Islet of Langerhans (tissue), 1 donor: Measurements from ENCODE around the gene ITPKB.
"Not testable (repeated sequence)": the region's sequence is repeated elsewhere in the genome, so short reads cannot be mapped to it uniquely, and the experiment has no call there.

Source experiments
- FAIRE-seq: peaks from one replicate; lab custom pipeline; 2011; peaks lifted over from hg19 to GRCh38; lab: Jason Lieb, UNC

Gene ITPKB

DNA sequence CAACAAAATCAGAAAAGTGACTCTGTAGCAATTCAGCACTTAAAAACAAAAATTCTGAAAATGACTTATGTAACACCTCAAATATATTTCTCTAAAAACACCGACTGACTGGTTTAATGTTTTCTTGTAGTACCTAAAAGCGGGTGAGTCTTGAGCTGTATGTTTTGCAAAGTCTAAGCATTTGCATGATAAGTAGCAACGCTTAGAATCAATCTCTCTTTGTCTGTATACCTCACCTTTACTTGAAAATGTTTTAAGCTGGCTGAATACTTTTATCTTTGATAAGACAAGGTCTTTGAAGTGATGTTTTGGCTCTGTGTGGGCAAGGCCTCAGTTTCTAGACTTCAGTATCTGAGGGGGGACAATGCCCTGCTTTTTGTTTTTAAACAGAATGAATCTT, 8.2 kb downstream of the ITPKB start:
- FAIRE-seq: no peak

DNA sequence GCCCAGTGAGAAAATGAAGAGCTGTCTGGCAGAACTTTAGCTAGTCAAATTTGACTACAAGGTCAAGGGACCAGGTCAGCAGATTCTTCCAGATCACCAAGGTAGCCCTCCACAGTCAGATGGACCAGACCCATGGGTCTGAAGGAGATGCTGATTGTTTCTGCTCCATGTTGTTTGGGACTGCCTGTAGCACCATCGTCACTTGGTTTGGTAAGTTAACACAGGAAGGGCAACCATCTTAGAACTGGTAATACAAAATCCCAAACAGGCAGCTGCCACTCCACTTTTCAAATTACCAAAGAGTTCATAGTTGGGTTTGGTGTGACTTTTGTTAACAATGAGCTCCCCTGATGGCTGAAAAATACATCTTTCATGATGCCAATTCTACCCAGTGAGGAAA, 9.0 kb downstream of the ITPKB start:
- FAIRE-seq: no peak

DNA sequence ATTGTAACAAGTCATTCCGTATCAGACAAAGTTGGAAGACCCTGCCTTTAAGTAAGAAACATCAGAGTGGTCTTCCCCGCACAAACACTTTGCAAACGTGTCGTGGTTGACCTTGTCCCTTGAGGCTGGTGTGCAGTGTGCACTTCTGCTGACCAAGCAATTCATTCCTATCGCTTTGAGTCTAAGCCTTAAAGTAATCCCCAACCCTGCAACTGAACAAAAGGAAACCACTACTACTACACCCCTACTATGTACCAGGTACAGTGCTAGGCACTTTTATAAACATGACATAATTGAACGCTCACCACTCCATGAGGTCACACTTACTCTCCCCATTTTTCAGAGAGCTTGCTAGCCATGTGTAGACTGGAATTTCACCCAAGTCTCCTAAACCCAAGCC, 10.6 kb downstream of the ITPKB start:
- no peak for FAIRE-seq

DNA sequence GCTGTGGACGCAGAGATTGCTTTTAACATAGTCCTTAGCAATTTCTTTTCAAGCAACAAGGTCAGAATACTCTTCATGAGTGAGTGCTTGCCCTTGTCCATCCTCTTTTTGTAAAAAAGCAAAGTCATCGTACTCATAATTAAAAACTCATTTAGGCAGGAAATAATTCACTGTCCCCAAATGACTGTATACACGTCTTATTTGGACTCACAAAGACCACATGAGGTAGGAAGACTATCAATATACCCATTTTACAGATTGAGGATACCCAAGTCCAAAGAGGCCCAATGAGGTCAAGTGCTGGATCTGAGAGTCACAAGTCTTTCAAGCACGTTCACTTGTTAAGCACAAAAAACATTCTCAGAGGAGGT, 13.2 kb downstream of the ITPKB start:
- no peak for FAIRE-seq

DNA sequence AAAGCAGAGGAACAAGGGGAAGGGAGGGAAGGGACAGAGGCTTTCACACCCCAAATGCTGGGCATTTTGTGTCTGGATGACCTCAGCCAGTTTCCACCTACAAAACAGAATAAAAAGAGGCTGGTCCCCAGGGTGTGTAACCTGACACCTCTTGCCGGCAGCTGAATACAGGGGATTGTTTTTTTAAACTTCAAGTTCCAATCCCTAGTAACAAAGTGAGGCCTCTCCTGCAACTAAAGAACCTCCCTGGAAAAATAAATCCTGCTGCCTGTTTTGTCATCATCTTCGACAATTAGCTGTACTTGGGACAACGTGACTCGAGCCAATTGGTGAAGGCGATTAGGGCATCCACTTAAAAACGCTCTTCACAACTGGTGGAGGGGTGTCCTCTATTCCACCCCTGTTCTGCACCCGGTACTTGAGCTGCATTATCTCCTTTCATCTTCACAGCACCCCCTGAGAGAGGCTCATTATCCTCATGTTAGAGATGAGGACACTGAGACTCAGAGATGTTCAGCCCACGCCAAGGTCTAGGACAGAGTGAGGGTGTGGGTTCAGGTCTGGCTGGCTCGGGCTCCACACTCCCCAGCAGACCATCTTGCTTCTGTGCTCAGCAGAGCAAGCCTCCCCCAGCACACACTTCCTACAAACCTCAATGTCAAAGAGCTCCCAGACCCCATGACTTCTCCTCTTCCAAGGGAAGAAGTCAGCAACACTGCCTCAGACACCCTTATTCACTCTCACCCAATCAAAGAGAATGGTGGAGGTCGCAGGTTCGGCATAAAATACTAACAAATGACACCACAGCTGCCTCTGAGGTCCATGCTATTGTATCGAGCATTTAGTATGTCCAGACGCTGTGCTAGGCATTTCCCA, 15.2 kb downstream of the ITPKB start:
- FAIRE-seq: no peak

DNA sequence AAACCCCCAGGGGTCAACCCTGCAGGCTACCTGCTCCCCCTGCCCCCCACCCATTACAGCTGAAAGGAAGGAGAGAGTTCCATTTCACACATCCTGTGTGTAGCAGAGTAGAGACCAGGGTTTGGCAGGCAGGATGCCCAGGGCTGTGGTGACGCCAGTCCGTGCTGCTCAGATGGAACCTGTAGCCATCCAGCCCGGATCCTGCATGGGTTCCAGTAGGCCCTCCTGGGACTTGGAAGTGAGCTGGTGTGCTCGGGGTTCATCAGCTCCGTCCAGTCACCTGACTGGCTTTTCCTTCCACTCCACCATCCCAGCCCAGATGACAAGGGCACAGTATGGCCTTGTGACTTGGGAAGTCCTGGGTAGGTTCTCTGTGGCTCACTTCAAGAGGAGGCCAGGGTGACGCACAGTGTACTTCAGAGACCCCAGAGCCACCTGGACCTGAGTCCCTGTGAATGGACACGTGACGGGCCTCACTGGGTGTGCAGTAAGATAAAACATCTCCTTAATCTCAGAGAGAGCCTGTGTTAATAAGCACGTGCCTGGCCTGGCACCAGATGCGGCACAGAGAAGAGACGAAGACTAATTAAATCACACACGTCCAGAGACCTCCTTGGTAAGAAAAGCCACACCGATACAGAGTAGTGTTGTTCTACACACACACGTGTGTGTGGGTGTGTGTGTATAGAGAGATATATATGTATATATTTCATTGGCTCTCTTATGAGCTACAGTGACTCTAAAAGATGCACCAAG, 16.0 kb downstream of the ITPKB start:
- FAIRE-seq: no peak

DNA sequence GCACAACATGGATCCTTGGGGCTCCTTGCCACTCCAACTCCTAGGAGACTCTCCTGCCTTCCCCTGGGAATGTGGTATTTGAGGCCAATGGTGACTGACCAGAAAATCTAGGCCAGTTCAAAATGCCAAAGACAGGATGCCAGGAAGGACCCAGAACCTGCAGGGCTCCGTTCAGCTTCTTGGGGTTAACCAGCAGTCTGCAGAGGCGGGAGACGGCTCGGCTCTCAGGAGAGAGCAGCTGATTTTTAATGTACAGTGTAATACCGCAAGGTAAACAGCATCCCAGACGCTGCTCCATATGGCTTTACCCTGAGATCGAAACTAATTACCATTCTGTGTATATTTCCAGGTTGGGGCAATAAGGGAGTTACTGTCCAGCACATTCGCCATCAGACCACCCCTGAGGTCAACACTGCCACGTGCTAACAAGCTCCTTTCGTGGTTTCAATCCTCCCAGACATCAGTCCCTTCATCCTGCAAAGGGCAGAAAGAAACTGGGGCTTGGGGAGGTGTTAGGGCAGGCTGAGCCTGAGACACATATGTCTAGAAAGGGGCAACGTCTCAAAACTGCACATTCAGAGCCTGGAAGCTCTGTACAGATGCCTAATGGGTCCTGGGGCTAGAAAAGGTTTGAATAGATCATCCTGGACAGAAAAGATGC, 16.7 kb downstream of the ITPKB start:
- FAIRE-seq: no peak

DNA sequence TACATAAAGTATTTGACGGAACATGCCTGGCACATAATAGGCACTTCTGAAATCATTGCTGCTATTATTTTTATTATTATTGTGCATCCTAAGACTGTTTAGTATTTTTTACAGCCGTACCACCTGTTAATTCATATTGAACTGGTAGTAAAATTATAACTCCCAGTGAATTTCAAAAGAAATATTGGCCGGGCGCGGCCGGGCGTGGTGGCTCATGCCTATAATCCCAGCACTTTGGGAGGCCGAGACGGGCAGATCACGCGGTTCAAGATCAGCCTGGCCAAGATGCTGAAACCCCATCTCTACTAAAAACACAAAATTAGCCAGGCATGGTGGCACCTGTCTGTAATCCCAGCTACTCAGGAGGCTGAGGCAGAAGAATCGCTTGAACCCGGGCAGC, 18.5 kb downstream of the ITPKB start:
- not testable (repeated sequence) for FAIRE-seq

DNA sequence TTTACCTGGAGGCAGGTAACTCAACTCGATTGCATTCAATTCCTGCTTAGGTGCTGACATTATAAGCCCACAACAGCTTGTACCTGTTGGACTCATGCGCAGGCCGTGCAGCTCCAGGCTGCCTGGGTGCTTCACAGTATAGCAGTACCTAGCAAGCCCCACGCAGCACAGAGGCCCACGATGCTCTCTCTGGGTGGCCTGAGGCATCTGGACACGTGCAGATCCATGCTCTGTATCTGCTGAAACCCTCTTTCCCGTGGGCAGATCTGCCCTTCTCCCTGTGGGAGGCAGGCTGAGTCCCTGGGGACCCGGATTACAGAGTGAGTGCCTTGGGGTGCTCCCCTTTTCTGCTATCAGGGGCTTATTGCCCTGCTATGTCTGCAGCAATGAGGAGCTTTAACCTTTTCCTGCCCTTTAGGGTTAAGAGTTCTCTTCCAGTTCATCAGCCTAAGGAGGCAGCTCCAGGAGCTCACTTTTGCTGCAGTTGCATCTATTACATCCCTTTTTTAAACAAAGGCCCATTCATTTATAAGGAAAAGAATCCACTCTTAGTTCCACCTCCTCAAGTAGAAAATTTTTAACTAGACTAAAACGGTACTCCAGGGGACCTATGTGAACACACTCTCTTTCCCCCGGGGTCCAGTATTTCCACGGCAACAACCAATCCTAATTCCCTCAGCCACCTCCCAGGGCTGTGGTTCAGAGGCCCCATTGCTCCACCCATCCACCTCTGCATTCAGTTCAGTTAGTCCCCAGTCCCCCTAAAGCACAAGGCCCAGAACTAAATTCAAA, 19.3 kb downstream of the ITPKB start:
- FAIRE-seq: no peak

DNA sequence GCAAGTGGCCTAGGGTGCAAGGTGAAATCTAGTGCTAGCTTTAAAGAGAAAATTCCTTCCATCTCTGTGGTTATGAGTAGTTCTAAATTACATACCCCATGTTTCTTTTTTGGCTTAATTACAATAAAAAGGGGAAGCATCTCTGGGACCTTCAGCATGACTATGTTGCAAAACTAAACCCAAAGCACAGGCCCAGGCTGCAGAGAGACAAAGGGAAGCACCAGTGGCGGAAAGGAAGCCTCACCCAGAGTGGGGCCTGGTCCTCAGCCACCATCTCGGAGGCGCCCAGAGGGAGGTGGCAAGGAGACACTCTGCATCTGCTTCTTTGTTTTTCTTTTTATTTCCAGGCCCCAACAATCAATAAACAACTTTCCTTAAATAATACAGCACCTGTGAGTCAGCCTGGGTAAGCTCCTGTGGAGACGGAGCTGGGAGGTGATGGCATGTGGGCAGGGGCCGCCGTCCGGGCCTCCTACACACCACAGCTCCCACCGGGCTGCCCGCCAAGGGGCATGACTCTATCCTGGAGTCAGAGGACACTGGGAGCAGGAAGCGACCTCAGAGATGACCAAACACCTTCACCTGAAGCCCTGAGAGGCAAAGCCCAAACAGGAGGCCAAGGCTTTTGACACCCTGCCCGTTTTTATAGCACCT, 21.7 kb downstream of the ITPKB start:
- FAIRE-seq: no peak

DNA sequence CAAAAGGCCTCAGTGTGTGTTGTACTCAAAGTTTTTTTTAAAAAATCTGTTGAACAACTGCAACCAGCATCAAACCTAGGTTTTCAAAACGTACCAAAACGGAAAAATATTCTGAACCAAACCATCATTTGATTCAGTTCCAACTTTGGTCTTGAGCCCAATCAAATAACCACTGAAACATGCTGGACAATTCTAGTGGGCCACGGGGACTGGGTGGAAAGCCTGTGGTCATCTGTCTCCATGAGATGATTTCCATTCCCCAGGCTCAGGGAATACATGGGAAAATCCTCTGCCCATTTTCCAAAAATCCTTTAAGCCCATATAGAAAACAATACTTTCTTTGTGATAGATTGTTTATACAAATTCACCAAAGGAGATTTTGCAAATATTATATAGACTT, 22.5 kb downstream of the ITPKB start:
- FAIRE-seq: no peak

DNA sequence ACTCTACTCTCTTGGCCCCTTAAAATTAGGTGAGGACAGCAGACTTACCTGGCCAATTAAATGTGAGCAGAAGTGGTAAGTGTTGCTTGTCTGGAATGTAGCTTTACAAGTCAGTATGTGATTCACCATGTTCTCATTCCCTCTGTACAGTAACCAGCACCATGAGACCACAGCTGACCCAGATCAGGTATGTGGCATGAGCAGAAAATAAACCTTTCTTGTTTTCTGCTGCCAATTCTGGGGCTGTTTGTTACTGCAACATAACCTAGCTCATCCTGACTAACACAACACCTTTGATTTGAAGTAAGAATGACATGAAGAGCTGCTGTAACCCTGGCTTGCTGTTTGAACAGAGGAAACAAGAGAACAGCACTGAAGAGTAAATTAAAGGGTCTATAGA, 24.9 kb downstream of the ITPKB start:
- FAIRE-seq: no peak

DNA sequence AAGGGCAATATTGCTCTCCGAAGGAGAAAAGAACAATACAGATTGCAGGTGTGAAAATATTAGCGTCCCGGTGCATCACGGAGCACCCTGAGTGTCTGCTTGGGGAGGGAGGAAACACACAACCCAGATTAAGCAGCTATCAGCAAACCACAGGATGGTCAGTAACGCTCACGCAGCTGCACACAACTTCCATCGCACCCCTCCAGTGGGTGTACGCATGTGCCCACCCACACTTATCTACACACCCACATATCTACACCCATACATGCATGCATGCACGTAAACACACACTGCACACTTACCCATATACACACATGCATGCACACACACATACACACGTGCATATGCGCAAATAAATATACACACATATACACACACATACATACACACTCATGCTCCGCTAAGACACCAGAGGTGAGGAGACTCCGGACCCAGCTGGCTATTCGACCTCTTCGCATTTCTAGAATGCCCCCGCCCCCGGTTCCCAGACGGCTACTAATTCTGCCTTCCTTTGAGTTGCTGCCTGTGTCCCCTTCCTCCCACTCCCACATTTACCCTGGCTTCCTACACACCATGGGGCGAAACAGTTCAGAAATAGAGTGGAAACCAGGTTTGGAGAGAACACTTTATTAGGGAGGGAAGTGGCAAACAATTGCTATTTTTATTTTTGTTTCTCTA, 26.2 kb downstream of the ITPKB start:
- FAIRE-seq: no peak

DNA sequence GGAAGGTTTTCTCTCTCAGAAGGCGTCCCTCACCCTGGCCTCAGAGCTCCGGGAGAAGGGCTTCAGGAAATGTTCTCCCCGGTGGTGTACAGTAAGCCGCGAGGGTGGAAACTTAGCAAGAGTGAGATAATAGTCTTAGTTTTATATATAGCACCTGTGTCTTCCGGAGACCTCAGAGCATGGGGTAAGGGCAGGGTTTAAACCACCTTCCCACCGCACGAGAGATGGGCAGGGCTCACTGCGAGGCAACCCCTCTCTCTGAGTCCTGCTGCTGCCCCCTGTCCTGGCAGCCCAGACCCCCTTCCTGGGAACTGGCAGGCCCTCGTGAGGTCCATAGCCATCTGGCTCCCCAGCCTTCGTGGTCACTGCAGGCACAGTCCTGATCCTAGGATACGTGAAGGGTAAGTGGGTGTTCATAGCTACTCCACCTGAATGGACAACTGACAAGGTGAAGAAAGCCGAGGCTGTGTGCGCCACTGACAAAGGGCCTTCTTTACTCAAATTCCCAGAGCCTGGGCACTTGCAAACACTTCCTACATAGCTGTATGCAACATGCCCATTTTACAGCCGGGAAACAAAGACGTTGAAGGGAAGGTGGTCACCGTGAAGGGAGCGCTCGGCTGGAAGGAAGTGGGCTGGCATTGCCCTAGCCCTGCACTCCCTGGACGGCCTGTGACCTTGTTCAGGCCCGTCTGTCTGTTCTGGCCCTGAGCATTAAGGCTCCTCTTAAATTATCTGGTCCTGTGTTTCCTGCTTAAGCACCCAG, 26.9 kb downstream of the ITPKB start:
- no peak for FAIRE-seq

DNA sequence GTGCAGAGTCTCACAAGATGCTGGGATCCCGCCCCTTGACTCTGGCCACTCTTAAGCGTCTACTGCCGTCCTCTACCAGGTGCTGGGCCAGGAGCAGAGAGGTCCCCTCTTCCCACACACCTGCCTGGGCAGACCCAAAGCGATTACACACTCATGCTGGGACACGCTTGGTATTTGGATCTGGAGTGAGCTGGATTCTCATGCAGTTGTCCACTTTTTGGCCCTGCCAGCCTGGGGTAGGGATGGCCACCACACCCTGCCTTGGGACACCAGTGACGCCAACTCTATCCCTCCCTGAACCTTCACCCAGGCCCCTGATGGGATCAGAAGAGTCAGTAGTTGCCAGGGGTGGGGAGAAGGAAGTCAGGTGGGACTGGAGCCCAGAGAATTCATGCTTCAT, 28.6 kb downstream of the ITPKB start:
- FAIRE-seq: no peak

DNA sequence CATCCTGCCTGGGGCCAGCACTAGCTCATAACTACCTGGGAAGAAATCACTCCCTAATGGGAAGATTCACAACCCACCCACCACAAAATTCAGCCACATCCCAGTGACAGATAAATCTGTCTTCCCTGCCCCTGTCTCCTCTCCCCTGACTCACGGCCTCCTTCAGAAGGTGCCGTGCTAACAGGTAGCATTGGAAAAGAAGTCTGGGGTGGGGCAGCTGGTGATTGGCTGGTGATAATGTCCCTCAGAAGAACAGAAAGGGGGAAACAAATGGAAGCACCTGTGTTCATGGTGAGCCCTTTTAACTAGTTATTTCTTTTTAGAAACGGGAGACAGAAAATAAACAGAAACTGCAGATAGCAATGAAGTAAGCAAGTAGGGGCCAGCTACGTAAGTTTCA, 29.1 kb downstream of the ITPKB start:
- FAIRE-seq: no peak

DNA sequence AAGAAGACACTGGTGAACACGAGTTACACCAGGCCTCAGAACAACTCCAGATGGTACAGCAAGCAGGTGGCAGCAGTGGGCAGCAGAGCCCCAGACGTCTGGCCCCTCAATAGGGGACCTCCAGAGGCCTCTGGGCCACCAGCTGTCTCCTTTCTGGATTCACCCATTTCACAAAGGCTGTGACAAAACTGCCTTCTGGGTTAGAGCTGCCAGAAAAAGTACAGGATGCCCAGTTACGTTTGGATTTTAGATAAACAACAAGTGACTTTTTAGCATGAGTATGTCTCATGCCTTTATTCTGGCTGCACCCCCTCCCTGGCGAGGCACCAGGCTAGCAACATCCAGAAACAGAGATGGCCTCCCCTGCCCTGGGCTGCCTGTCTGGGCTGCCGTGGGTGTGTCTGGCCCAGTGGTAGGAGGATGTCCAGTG, 30.1 kb downstream of the ITPKB start:
- no peak for FAIRE-seq

DNA sequence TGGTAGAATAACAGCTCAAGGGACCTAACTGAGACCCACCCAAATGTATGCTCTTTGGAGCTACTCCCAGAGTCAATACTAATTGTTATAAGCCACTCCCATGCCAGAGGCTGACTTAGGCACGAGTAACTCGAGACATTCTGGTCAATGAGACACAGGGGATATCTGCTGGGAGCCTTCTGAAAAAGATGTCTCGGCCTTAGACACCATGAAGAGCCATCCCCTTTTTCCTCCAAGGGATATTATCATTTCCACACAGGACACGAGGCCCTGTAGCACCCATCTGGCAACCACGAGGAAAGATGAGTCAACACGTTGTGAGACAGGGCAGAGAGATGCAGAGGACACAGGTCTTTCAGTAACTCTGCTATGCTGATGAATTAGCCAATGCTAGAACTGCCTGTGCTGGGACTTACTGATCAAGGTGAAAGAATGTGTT, 30.7 kb downstream of the ITPKB start:
- no peak for FAIRE-seq

DNA sequence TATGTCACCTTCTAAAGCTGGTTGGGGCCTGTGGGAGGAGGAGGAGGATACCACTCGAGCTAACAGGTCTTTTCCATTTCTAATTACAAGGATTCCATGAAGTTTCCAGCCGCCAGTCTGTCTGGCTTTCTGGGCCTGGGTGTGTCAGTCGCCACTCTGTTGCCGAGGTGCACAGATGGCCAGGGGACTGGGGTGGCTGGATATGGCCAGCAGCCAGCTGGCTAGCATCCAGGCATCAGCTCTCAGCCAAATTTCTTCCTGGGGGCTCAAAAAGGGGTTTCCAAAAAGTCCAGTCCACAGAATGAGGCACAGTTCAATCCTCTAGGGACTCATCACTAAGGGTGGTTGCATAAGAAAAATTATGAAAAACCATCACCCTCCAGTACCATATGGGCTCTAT, 32.4 kb downstream of the ITPKB start:
- no peak for FAIRE-seq

DNA sequence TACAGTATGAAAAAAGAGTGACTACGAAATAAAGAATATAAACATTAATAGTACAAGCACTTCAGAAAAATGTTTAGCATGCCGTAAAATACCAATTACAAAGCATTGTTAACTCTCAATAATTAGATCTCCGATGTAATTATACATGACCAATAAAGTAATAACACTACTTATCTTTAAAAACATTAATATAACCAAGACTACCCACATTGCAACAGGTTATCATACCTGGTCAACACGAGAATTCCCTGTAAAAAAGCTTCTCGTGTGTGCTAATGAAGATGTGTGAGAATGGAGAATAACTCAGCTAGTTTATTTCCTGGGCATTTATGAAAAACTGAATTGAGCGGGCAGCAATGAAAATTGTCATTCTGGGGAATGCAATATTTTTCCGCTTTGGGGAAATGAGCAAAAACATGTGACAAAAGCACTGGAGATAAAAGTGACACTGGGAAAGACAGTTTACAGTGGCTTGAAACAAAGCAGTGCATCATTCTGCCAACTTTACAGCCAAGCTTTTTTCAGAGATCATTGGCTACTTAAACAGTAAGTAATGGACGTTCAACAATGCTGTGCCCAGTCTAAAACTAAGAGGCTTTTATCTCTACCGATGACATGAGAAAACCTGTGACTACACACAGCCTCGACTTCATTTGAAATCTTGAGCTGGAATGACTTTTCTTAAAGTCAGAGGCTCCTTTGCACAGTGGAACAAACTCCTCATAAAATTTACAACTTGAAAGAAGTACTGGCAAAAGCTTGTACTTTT, 34.7 kb downstream of the ITPKB start:
- FAIRE-seq: no peak
